ENCODE data around the gene CFDP1. TPM values are rescaled to one million over a fixed set of nuclear protein-coding genes. Genes with fewer than 3 reads are reported as not detected.

The CFDP1 gene
- 10 to 100 TPM; 37.6 to 41.3 TPM for total RNA-seq

DNA sequence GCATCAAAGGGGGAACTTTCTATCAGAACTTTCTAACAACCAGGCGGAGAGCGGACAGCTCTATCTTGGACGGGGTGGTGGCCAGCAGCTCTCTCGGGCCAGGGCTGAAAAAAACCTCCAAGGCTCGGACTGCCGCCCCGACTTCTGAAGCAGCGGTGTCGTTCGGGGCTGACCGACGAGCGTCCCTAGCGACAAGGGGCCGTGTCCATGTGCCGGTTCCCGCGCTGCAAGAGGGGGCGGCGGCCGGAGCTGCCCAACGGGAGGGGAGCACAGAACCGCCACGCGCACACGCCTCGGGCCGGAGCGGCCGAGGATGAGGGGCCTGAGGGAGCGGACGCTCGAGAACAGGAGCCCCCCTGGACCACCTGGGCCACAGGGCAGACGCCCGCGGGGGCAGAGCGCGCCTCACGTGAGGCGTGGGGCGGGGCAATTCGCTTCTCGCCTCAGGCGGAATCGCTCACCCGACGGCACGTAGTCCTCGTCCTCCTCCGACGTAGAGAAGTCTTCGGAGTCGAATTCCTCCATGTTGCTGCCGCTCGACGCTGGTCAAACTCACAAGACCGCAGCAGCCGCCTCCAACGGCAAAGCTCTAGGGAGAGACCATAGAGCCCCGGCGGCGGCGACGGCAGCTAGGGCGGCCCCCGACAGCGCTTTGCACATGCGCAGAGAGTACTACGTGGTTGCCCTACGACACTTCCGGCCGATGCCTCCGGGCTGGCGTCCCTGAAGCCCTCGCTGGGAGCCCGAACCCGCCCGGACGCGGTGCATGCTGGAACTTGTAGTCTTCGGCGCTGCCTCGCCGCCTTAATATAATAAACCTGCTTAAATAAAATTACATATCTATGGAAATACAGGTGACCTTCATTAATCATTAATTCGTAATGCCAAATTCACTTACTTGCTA lies at the start of gene CFDP1:
Gene CFDP1 (minus strand): TSS at position 676 of the 904 bp plus-strand sequence. CDS start 151 bp downstream, at position 525.
- peaks cover 32% of the 10 kb centered on the region for H3K4me1 Mint-ChIP-seq (ENCODE audit: low read depth)
- H3K36me3 Mint-ChIP-seq: peaks cover 2% of the 10 kb centered on the region
- H3K4me3 Mint-ChIP-seq: peak within 1 kb of the TSS; percentile 90
- POLR2A ChIA-PET: interaction anchor here (0.5 to 2.1 kb wide), 8 partner anchors 17 to 215 kb away, joined by 3 to 6 read pairs (median 4); partner anchors contain the start of genes KARS1 and TERF2IP
- H3K27me3 Mint-ChIP-seq: no peaks in the 10 kb centered on the region
- CTCF ChIA-PET: interaction anchor here (0.6 to 2.6 kb wide), 10 partner anchors 12 to 731 kb away, joined by 3 to 16 read pairs (median 4); partner anchors contain the start of genes ADAT1 and TMEM170A
- intact Hi-C loops (cut with micrococcal nuclease): loop anchor here (1.0 to 2.0 kb wide), 9 partner anchors 31 to 1757 kb away; partner anchors contain the start of genes ADAT1, GABARAPL2, TMEM170A and TMEM231
- peak within 1 kb of the TSS; percentile 87 for H3K27ac Mint-ChIP-seq
- H3K9me3 Mint-ChIP-seq: no peaks in the 10 kb centered on the region
- DNase-seq: peak; percentile 96

DNA sequence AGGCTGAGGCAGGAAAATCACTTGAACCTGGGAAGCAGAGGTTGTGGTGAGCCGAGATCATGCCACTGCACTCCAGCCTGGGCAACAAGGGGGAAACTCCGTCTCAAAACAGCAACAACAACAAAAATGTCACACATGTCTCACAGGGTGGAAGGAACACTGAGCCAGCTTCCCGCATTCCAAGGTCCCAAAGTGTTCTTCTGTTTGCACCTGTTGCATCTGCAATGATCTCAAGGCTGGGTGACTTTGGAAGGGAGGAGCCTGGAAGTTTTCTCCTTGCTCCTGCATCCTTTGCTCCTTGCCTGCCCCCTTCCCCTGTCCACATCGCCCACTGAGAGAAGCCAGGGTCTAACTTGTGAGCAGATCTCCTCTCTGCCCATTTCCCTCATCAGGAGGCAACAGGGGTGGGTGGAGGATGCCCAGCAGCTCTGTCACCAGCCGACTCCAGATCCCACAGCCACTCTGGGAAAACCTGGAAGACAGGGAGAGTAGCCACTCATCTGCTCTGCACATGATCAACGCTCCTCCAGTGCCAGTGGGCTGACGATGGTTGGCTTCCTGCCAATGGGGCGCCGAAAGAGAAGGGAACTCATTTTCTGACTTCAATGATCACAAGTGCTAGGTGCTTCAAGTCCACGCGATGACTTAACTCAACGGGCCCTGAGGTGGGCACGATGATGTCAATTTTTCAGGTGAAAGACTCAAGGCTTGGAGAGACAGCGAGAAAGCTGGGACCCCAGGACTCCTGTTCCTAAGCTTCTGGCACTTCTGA lies 49.3 kb upstream of the CFDP1 start:
- intact Hi-C loops (cut with micrococcal nuclease): no loop called here
- no peaks in the 10 kb centered on the region for H3K9me3 Mint-ChIP-seq
- H3K27me3 Mint-ChIP-seq: peaks cover 14% of the 10 kb centered on the region
- ChIA-PET CTCF (no interaction called here), POLR2A (interaction anchor here (1.3 kb wide), 1 partner anchor 10 kb away, joined by 3 read pairs; no protein-coding TSS in a partner anchor)
- no peaks in the 10 kb centered on the region for H3K36me3 Mint-ChIP-seq
- H3K27ac Mint-ChIP-seq: no peak overlapping the region
- no peak for DNase-seq
- no peak overlapping the region for H3K4me3 Mint-ChIP-seq
- H3K4me1 Mint-ChIP-seq (ENCODE audit: low read depth): no peaks in the 10 kb centered on the region

DNA sequence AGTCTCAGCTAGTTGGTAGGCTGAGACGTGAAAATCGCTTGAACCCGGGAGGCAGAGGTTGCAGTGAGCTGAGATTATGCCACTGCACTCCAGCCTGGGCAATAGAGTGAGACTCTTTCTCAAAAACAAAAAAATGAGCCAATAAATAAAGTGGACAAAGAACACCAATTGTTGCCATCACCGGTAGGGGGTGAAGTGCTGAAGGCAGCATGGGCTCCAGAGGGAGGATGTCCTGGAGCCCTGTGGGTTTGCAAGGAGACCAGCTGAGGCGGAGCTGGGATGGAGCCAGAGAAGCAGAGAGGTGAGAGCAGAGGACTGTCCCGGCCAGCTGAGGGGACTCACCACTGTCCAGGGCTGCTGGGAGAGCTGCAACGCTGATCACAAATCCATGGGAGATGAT lies 48.2 kb upstream of the CFDP1 start:
- no peak overlapping the region for H3K4me3 Mint-ChIP-seq
- no peak for DNase-seq
- H3K9me3 Mint-ChIP-seq: no peaks in the 10 kb centered on the region
- no peak overlapping the region for H3K27ac Mint-ChIP-seq
- H3K36me3 Mint-ChIP-seq: no peaks in the 10 kb centered on the region
- ChIA-PET POLR2A (interaction anchor here (1.3 kb wide), 1 partner anchor 9 kb away, joined by 3 read pairs; no protein-coding TSS in a partner anchor), CTCF (no interaction called here)
- H3K4me1 Mint-ChIP-seq (ENCODE audit: low read depth): no peaks in the 10 kb centered on the region
- intact Hi-C loops (cut with micrococcal nuclease): no loop called here
- peaks cover 11% of the 10 kb centered on the region for H3K27me3 Mint-ChIP-seq

DNA sequence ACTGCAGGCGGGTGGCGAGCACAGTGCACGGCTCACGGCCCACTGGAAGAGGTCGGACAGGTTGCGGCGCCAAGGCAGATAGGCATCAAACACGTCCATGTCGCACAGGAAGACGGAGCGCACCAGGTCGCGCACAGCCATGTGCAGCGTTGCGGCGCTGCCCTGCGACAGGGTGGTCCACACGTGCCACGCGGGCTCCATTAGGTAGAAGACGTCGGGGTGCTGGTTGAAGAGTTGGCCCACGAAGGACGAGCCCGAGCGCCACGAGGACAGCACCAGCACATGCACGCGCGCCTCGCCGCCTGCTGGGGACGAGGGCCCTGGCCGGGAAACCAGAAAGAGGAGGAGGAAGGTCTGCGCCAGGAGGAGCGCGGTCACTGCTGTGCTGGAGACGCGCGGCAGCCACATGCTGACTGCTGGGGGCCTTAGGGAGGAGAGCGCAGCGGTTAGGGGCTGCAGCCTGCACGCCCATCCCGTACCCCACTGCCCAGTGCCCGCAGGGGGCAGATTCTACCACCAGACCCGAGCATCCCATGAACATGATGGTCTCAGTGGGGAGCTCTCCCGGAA lies 46.2 kb upstream of the CFDP1 start:
- CTCF ChIA-PET: no interaction called here
- no peaks in the 10 kb centered on the region for H3K36me3 Mint-ChIP-seq
- no peaks in the 10 kb centered on the region for H3K9me3 Mint-ChIP-seq
- POLR2A ChIA-PET: no interaction called here
- H3K27me3 Mint-ChIP-seq: peaks cover 4% of the 10 kb centered on the region
- no peaks in the 10 kb centered on the region for H3K4me1 Mint-ChIP-seq (ENCODE audit: low read depth)
- H3K4me3 Mint-ChIP-seq: no peak overlapping the region
- DNase-seq: no peak
- intact Hi-C loops (cut with micrococcal nuclease): no loop called here
- no peak overlapping the region for H3K27ac Mint-ChIP-seq

DNA sequence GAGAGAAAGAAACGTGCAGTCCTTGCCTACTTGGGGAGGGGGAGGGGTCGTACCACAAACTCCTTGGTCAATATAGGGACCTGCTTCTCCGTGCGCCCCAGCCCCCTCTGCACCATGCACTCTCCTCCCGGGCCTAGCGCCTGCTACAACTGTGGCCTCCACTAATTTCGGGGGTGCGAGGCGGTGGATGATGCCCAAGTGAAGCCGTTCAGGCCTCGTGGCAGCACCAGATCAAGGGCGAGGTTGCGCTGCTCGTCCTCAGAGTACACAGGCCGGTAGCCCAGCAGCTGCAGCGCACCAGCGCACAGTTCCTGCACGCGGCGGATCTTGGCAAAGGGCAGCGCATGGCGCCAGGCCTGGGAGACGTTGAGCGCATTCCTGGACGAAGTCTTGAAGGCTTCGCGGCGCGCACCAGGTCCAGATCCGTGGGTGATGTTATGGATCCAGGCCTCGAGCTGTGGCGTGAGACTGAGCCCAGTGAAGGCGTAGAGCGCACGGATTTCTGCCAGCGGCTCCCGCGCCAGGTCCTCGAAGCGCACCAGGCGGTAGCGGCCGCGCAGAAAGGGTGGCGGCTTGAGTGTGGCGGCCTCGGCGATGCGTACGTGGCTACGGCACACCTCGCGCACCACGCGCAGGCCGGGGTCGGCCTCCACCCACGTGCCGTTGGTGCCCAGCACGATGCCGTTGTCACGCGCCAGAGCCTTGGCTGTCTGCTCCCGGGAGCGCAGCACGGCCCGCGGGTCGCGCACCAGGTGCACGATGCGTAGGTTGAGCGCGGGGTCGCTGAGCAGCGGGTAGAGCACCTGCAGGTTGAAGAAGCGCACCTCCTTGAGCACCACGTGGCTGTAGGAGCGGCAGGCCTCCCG lies 45.4 kb upstream of the CFDP1 start:
- intact Hi-C loops (cut with micrococcal nuclease): no loop called here
- Mint-ChIP-seq H3K4me3 (no peak overlapping the region), H3K27ac (no peak overlapping the region), H3K27me3 (peaks cover 4% of the 10 kb centered on the region), H3K9me3 (no peaks in the 10 kb centered on the region), H3K36me3 (no peaks in the 10 kb centered on the region), H3K4me1 (ENCODE audit: low read depth) (no peaks in the 10 kb centered on the region)
- no peak for DNase-seq
- ChIA-PET POLR2A (no interaction called here), CTCF (no interaction called here)

DNA sequence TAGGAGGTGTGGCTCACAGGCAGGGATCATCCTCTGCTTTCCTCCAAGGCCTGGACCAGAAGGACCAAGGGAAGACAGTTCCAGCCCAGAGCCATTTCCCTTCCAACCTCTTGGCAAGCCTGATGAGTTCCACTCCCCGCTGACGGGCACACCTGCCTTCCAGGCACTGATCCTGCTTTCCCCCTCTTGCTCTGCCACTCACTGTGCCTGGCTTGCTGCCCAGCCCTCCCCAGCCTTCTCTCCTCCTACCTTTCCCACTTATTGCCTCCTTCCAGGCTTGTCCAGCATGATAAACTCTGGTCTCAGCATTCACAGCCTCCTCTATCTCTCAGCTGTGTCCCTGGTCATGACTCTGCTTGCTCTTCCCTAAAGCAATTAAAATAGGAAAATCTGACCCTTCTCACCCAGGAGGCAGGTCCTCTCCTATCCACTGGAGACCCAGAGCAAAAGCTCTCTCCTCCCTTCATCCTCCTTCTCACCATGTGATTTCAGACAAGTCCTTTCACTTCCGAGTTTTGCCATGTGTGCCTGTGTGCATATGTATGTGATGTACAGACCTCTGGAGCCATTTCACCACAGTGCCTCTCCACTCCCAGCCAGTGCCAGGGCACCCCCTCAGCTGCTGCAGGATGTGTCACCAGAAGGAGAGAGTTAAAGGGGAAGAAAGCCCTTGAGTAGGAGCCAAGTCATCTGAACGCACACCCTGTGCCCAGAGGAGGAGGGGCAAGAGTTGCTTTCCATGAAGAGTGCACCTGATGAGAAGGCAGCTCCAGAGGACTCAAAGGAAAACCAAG lies 44.6 kb upstream of the CFDP1 start:
- no peak for DNase-seq
- no peaks in the 10 kb centered on the region for H3K9me3 Mint-ChIP-seq
- POLR2A ChIA-PET: interaction anchor here (0.6 kb wide), 1 partner anchor 269 kb away, joined by 3 read pairs; no protein-coding TSS in a partner anchor
- peaks cover 4% of the 10 kb centered on the region for H3K27me3 Mint-ChIP-seq
- no peaks in the 10 kb centered on the region for H3K4me1 Mint-ChIP-seq (ENCODE audit: low read depth)
- CTCF ChIA-PET: interaction anchor here (0.7 to 1.8 kb wide), 3 partner anchors 8 to 279 kb away, joined by 3 to 6 read pairs (median 3); no protein-coding TSS in a partner anchor
- H3K27ac Mint-ChIP-seq: no peak overlapping the region
- H3K4me3 Mint-ChIP-seq: no peak overlapping the region
- no peaks in the 10 kb centered on the region for H3K36me3 Mint-ChIP-seq
- intact Hi-C loops (cut with micrococcal nuclease): no loop called here

DNA sequence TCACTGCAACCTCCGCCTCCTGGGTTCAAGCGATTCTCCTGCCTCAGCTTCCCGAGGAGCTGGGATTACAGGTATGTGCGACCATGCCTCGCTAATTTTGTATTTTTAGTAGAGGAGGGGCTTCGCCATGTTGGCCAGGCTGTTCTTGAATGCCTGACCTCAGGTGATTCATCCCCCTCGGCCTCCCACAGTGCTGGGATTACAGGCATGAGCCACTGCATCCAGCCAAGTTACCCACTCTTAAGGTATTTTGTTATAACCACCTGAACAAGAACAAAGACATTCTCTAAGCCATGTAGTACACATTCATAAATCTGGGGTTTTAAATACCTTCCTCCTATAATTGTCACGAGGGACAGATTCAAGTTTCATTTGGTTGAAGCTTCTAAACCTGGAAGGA lies 43.5 kb upstream of the CFDP1 start:
- POLR2A ChIA-PET: interaction anchor here (0.6 kb wide), 1 partner anchor 270 kb away, joined by 3 read pairs; no protein-coding TSS in a partner anchor
- CTCF ChIA-PET: interaction anchor here (0.7 to 4.4 kb wide), 4 partner anchors 9 to 278 kb away, joined by 3 to 14 read pairs (median 4); no protein-coding TSS in a partner anchor
- Mint-ChIP-seq H3K9me3 (no peaks in the 10 kb centered on the region), H3K4me1 (ENCODE audit: low read depth) (no peaks in the 10 kb centered on the region), H3K27me3 (peaks cover 4% of the 10 kb centered on the region), H3K27ac (no peak overlapping the region), H3K4me3 (no peak overlapping the region), H3K36me3 (no peaks in the 10 kb centered on the region)
- intact Hi-C loops (cut with micrococcal nuclease): no loop called here
- no peak for DNase-seq

DNA sequence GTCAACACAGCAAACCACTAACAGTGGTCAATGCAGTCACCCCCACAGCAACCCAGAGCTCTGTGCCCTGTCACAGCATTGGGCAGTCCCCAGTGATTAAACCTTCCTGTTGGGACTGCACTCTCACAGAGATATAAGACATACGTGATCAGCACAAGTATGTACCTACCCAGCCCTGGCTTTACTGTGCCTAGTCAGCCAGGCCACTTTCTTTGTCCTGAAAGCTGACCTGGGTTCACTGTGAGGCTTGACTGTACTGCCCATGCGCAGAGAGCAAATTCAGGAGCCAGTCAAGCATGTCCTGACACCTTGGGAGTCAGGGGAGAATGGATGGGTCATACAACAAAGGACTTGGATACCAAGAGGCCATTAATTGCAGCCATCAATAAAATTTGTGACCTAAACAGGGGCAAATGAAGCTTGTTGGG lies 42.1 kb upstream of the CFDP1 start:
- Mint-ChIP-seq H3K4me3 (no peak overlapping the region), H3K9me3 (no peaks in the 10 kb centered on the region), H3K27me3 (peaks cover 2% of the 10 kb centered on the region), H3K27ac (no peak overlapping the region), H3K36me3 (no peaks in the 10 kb centered on the region), H3K4me1 (ENCODE audit: low read depth) (no peaks in the 10 kb centered on the region)
- intact Hi-C loops (cut with micrococcal nuclease): no loop called here
- CTCF ChIA-PET: interaction anchor here (1.6 to 4.4 kb wide), 2 partner anchors 10 to 288 kb away, joined by 5 to 14 read pairs; no protein-coding TSS in a partner anchor
- DNase-seq: no peak
- POLR2A ChIA-PET: no interaction called here

DNA sequence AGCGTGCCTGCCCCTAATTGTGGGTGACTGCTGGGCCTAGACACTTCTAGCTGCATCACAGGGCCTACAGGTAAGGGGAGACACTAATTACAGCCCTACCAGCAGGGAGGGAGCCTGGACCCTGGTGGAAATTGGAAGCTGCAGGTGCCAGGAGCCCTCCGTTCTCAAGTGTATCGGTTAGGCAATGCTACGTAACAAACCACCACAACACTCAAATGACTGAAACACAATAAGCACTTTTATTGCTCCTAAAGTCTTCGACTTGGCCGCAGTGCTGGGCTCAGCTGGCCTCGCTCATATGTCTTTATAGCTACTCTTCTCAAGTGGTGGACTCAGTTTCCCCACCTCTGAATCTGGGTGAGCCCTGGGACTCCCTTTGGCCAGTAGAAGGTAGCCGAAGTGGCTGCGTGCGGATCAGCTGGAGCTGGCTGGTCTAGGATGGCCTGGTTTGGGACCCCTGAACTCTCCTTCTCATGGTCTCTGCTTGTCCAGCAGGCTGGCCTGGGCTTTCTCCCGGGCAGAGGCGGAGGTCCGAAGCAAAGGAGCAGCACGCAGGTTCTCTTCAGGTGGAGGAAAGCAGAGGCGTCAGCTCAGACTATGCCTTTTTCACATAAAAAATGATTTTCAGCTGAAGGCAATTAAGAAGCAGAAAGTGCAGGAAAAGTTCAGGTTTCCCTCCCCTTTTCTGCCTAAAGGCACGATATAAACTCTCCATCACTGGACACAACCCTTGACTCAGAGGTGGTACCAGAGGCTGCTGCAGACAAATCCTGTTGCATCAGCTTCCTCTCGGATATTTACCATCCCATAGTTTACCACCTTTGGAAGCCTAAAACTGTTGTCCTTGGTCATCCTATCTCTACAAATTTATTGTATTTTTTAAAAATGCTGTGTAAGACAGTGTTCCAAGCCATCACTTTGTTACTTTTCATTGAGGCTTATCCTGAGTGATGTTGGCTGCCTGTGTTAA lies 39.9 kb upstream of the CFDP1 start:
- no peak for DNase-seq
- intact Hi-C loops (cut with micrococcal nuclease): no loop called here
- H3K36me3 Mint-ChIP-seq: no peaks in the 10 kb centered on the region
- H3K27ac Mint-ChIP-seq: no peak overlapping the region
- ChIA-PET POLR2A (interaction anchor here (1.5 kb wide), 1 partner anchor 9 kb away, joined by 3 read pairs; no protein-coding TSS in a partner anchor), CTCF (interaction anchor here (1.5 to 4.4 kb wide), 5 partner anchors 8 to 291 kb away, joined by 4 to 36 read pairs (median 14); no protein-coding TSS in a partner anchor)
- H3K4me1 Mint-ChIP-seq (ENCODE audit: low read depth): no peaks in the 10 kb centered on the region
- no peaks in the 10 kb centered on the region for H3K9me3 Mint-ChIP-seq
- no peak overlapping the region for H3K4me3 Mint-ChIP-seq
- no peaks in the 10 kb centered on the region for H3K27me3 Mint-ChIP-seq
